Measurements from ENCODE around the gene ANP32E.

ANP32E gene

DNA sequence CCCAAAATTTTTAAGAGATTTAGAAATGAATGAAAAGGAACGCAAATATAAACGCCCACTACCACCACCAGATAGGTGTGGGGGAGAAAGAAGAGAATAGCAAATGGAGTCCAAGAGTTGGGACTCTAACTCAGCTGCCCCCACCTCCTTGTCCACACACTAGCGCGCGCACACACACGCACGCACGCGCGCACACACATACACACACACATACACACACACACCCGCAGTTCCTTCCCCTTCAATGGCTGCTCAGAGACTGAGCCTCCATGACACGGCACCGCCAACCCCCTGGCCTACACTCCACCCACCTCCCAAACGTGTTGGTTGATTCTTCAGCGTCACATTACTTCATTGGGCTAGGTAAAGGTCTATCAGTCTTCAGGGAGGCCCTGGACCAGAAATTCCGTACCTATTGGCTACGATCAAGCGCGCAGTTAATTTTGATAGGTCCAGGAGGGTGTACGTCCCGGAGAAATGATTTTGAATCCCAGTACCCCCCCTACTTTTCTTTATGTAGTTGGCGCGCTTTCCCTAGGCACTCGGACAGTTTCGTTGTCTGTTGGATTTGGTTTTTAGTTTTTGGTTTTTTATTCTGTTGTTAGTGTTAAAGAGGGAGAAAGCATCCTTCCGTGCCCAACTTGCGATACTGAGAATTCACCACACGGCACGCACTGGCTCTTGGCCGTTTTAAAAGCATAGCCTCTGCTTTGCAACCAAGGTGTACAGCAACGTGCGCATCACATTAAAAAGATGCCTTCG lies at the start of gene ANP32E:
ANP32E (minus strand) TSS at position 261 of the 762 bp plus-strand sequence. CDS start 326 bp downstream, outside the sequence.
- DNase-seq = peak in 55 of 56 donors; percentile 46 to 98 (median 89)

DNA sequence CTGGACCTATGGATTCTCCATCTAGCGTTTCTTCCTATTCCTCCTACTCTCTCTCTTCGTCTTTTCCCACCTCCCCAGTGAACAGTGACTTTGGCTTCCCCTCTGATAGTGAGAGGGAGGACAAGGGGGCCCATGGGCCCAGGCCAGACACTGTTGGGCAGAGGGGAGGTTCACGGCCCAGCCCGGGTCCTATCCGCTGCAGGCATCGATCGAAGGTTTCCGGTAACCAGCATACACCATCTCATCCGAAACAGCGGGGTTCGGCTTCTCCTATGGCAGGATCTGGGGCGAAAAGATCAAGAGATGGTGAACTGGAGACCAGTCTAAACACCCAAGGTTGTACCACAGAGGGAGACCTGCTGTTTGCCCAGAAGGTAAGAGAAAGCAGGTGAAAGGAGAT lies 47.3 kb upstream of the ANP32E start:
- DNase-seq = peak in 1 of 56 donors; percentile 24

DNA sequence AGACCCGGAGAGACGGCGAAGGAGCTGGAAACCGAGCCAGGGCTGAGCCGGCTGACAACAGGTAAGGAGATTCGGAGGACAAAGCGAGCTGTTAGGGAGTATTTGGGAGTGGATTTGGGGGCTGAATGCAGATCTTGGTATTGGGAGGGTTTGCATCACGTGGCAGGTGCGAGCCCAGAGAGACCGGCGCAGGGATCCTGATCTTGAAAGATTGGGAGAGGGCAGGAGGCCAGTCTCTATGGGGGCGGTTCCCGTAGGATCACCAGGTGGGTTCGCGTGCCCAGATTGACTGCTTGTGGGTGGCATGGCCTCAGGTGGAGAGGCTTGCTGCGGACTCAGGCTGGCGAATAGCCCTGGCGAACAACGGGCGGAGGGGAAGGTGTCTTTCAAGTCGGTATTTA lies 46.6 kb upstream of the ANP32E start:
- peak in 4 of 56 donors; percentile 41 to 74 (median 59) for DNase-seq

- DNase-seq = peak; percentile 36 to 99 (median 92)
Measured at GRCh38 chr1:150281758-150282557, 46.0 kb upstream of the ANP32E start, which contains the start of gene CIART. Gene CIART, plus strand, starts transcription at chr1:150282554. Its CDS starts 714 bp downstream, at chr1:150283268.

DNA sequence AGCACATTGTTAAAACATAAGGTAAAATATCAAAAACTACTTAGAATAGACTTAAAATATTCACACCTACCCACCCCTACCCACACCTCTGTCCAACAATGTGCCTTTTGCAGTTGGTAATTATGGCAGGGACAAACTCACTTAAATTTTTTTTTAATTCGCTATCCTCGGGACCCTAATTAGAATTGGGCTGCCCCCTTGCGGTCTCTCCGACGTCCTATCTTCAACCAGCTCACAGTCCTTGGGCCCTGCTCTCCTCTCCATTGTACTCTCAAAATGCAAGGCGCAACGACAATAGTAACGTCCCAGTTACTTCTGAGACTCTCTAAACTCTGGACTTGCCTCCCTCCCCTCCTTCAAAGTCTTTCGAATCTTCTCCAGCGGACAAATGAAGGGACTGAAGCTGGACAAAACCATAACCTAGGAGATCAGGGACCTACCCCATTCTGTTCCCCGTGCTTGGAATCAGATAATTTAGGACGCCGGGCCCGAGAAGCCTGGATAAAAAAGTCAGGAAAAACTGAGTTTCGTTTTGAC lies 45.4 kb upstream of the ANP32E start:
- DNase-seq = peak in 47 of 56 donors; percentile 14 to 86 (median 56)

GRCh38 chr1:150280138-150280707 lies 44.3 kb upstream of the ANP32E start:
- no peak for DNase-seq

DNA sequence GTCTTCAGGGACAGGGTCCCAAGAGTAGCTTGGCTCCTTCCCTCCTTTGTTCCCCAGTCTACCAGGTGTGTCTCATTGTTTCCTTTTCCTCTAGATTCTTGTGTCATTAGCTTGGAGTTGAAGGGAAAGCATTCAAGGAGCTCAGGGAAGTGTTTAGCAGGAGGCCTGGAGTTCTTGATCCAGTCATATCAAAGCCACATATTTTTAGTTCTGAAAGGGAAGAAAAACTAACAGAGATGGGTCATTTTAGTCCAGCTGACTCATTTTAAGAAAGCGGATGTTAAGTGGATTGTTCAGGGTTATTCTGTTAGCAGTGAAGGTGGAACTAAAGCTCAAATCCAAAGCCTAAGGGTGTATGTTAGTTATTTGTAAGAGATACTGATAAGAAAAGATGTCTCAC lies 37.4 kb upstream of the ANP32E start:
- DNase-seq = no peak

DNA sequence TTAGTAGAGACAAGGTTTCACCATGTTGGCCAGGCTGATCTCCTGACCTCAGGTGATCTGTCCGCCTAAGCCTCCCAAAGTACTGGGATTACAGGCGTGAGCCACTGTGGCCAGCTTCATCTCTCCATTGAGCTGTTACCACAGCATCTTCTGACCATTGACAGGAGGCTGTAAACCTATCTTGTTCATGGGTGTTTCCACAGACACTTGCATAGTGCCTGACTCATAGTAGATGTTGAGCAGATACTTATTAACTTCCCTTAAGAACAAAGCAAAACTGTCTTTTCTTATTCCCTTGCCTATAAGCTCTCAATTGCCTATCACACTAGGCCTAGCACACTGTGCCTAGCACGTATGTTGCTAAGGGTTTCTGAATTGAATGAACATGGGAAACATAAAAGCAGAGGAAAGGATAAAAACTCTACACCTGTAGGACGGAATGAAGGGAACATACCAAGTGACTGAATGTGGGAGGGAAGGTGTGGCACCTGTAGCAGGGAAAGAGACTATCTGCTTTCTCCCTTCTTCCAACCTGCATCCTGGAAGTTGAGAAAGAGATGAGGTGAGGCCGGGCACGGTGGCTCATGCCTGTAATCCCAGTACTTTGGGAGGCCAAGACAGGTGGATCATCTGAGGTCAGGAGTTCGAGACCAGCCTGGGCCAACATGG lies 35.5 kb upstream of the ANP32E start:
- no peak for DNase-seq

- DNase-seq = no peak
Measured at GRCh38 chr1:150269451-150269850, 33.5 kb upstream of the ANP32E start.

DNA sequence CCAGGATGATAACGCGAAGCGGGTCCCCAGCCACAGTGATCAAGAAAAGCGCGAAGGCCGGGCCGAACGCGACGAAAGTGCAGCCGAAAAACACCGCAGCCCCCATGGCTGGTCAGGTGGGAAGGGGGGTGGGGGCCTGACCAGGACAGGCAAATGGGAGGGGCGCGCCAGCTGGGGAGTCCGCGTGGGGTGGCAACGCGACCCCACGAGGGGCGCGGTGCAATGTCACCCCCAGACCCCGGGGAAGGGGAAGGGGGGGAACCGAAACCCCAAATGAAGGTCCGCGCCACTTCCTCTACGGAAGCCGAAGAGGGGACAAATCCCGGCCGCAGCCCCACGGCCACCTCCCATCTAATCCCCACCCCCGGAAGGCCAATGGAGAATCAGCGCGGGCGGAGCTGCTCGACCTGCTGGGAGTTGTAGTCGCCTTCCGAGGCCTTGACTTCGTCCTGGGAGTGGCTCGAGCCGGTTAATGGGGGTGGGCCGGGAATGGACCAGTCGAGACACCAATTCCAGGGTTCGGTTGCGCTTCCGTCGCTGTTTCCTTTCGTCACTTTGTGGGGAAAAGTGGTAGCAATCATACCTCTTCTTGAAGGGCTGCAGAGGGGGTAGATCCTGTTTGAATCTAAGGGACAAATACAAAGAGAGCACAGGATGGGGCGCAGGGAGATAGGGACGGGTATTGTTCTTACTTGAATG lies 32.9 kb upstream of the ANP32E start, which contains the start of gene APH1A:
APH1A (minus strand) TSS at position 312 of the 699 bp plus-strand sequence; CDS start at position 106, 206 bp downstream.
- DNase-seq = peak; percentile 68 to 98 (median 96)

DNA sequence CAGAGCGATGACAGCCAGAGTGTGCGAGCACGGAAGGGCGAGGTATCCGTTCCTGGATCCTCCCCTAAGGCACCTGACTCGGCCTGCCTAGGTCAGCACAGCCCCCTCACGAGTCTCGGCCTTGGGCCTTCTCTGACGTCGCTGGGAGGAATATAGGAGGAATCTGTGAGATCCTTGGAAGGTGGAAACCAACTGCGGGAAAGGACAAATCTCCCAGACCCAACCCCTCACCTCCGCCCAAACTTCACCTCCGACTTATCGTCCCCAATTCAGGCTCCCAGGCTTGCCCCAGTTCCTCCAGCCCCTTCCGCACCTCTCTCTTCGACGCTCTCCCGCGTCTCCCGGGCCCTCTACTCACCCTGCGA lies 32.4 kb upstream of the ANP32E start:
- peak in 12 of 56 donors; percentile 4 to 53 (median 26) for DNase-seq

GRCh38 chr1:150267896-150268295 lies 32.0 kb upstream of the ANP32E start:
- peak in 1 of 56 donors; percentile 16 for DNase-seq

DNA sequence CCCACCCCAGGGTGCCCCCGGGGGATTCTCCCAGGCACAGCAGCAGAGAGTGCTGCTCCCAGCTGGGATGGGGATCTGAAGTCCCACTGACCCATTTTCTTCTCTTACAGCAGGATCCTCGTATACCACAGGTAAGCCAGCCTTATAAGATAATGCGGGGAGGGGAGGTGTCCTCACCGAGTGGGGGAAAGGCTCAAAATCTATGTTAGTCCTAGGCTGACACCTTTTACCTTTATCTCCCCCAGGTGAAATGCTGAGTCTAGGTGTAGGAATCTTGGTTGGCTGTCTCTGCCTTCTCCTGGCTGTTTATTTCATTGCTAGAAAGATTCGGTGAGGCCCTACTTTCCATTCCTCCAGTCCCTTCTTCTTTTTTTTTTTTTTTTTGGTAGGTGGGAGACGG lies 27.6 kb upstream of the ANP32E start:
- DNase-seq = no peak

DNA sequence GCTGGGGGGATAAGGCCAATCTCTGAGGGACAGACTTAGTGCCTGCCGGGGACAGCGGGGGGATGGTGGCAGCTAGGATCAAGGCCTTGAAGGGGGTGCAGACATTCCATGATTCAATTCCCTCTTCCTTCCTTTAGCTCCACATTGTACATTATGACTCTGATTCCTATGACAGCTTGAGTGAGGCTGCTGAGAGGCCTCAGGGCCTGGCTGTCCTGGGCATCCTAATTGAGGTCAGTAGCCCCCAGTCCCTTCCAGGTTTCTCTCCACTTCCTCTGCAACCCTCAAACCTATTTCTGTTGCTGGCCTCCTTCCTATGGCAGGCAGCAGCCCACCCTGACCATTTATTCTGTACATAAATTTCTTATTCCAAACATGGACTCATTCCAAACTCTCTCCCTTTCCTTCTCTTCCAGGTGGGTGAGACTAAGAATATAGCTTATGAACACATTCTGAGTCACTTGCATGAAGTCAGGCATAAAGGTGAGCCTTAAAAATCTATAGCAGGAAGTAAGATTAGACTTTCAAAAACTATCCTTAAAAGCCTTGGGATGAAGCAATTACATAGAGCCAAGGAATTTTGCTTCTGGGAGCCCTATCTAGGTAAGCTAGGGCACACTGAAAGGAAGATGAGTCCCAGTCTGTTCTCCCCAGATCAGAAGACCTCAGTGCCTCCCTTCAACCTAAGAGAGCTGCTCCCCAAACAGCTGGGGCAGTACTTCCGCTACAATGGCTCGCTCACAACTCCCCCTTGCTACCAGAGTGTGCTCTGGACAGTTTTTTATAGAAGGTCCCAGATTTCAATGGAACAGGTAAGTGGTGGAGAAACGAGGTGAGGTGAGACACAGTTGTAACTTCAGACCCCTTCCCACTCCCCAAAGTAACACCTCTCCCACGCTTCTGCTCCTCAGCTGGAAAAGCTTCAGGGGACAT lies 26.7 kb upstream of the ANP32E start:
- no peak for DNase-seq

DNA sequence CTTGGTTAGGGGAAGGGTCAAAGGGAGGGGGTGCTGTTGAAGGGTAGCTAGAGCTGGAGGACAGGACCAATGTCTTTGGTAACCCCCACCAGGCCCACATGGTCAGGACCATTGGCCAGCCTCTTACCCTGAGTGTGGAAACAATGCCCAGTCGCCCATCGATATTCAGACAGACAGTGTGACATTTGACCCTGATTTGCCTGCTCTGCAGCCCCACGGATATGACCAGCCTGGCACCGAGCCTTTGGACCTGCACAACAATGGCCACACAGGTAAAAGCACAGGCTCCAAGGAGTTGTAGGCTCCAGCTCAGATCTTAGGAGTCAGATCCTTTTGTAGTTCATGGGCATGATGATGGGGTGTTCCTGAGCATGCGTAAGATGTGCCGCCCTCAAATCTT lies 25.5 kb upstream of the ANP32E start:
- no peak for DNase-seq

DNA sequence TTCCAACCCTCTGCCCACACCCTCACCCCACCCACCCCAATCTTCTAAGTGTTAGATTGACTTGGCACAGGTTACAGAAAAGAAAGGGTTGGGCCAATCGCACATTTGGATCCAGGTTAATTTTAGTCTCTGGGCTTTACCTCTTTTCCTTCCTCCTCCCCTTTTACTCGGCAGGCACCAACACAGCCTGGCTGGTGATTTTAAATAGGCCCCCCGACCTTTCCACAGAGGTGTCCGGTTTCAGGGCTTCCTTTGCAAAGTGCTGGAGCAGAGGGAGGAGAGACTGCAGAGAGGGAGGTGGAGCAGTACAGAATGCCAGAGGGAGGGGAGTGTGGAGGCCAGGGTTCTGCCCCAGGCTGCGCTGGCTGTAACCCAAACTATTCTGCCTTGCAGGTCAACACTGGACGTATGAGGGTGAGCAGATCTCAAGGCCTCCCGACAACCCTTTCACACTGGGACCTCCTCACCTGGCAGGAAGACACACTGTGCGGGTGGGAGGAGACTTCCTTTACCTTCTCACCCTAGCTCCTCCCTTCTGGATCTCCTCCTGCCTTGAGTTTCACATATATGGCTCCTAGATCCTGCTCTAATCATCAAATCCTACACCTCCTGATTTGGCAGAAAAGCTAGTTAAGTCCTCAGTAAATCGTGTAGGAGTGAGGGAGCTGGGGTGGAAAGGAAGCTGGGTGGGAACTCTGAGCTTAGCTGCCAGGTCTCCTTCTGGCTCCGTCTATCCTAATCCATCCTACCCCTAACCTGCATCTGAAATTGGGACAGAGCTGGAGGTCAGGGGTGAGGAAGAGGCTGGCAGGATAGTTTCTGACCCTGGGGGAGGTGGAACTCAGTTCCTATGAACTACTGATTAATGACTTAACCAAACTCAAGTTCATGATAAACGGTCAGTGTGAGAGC lies 24.1 kb upstream of the ANP32E start:
- peak in 2 of 56 donors; percentile 8 to 44 for DNase-seq

DNA sequence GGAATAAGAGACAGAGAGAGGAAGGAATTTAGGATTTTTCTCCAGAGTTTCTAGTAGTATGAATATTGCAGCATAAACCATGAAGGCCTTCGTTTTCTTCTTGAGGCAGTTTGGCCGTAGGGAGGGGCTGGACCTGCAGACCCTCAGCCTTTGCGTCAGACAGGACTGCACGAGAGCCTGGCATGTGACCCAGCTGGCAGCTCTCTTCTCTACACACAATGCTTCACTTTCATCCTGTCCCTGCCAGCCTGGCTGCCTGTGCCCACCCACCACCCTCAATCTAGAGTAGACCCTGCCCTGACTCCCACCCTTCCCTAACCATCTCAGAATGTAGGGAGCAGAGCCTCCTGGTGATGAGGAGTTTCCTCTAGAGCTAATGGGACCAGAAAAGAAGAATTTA lies 23.3 kb upstream of the ANP32E start:
- DNase-seq = peak in 27 of 56 donors; percentile 8 to 72 (median 27)
